ENCODE results near the gene LIN52.

Gene LIN52

GRCh38 chr14:74231784-74232183 is 147.0 kb downstream of the LIN52 start:
- Mint-ChIP-seq H3K4me3 (no peak overlapping the region), H3K9me3 (no peaks in the 10 kb centered on the region), H3K4me1 (no peaks in the 10 kb centered on the region), H3K36me3 (ENCODE audit: insufficient read depth) (peaks cover 2% of the 10 kb centered on the region), H3K27ac (ENCODE audit: low read depth) (no peak overlapping the region), H3K27me3 (peaks cover 86% of the 10 kb centered on the region)
- ATAC-seq (replicated peaks; ENCODE audit: extremely low read depth, poor library complexity, severe bottlenecking), result no peak
- DNase-seq (ENCODE audit: low spot score in 2 of 2), result no peak

- H3K27me3 Mint-ChIP-seq, result peaks cover 82% of the 10 kb centered on the region
- no peak for DNase-seq (ENCODE audit: low spot score in 2 of 2)
- no peak overlapping the region for H3K27ac Mint-ChIP-seq (ENCODE audit: low read depth)
- no peaks in the 10 kb centered on the region for H3K9me3 Mint-ChIP-seq
- H3K36me3 Mint-ChIP-seq (ENCODE audit: insufficient read depth), result peaks cover 2% of the 10 kb centered on the region
- no peak overlapping the region for H3K4me3 Mint-ChIP-seq
- no peaks in the 10 kb centered on the region for H3K4me1 Mint-ChIP-seq
- no peak for ATAC-seq (replicated peaks; ENCODE audit: extremely low read depth, poor library complexity, severe bottlenecking)
Observed at GRCh38 chr14:74235017-74235416, 150.3 kb downstream of the LIN52 start.

- no peaks in the 10 kb centered on the region for H3K9me3 Mint-ChIP-seq
- peaks cover 19% of the 10 kb centered on the region for H3K4me1 Mint-ChIP-seq
- H3K27ac Mint-ChIP-seq (ENCODE audit: low read depth), result no peak overlapping the region
- no peak for DNase-seq (ENCODE audit: low spot score in 2 of 2)
- H3K4me3 Mint-ChIP-seq, result no peak overlapping the region
- ATAC-seq (replicated peaks; ENCODE audit: extremely low read depth, poor library complexity, severe bottlenecking), result no peak
- H3K27me3 Mint-ChIP-seq, result peaks cover 88% of the 10 kb centered on the region
- H3K36me3 Mint-ChIP-seq (ENCODE audit: insufficient read depth), result peaks cover 2% of the 10 kb centered on the region
Observed at GRCh38 chr14:74237441-74237840, 152.7 kb downstream of the LIN52 start.

GRCh38 chr14:74238974-74239847 is 154.5 kb downstream of the LIN52 start, which contains the start of gene VSX2:
Gene VSX2 (plus strand): TSS chr14:74239449. CDS start chr14:74239562, 113 bp downstream.
- Mint-ChIP-seq H3K27me3 (peaks cover 89% of the 10 kb centered on the region), H3K4me1 (peaks cover 19% of the 10 kb centered on the region), H3K27ac (ENCODE audit: low read depth) (no peak within 1 kb of the TSS), H3K36me3 (ENCODE audit: insufficient read depth) (peaks cover 2% of the 10 kb centered on the region), H3K9me3 (no peaks in the 10 kb centered on the region), H3K4me3 (peak within 1 kb of the TSS; percentile 65)
- ATAC-seq (replicated peaks; ENCODE audit: extremely low read depth, poor library complexity, severe bottlenecking) (no peak), DNase-seq (ENCODE audit: low spot score in 2 of 2) (no peak)

GRCh38 chr14:74239848-74240793 is 155.4 kb downstream of the LIN52 start:
- DNase-seq (ENCODE audit: low spot score in 2 of 2) (no peak), ATAC-seq (replicated peaks; ENCODE audit: extremely low read depth, poor library complexity, severe bottlenecking) (no peak)
- Mint-ChIP-seq H3K9me3 (no peaks in the 10 kb centered on the region), H3K27ac (ENCODE audit: low read depth) (no peak overlapping the region), H3K36me3 (ENCODE audit: insufficient read depth) (peaks cover 4% of the 10 kb centered on the region), H3K27me3 (peaks cover 89% of the 10 kb centered on the region), H3K4me1 (peaks cover 19% of the 10 kb centered on the region), H3K4me3 (peak overlapping the region; percentile 65)

GRCh38 chr14:74240794-74241651 is 156.3 kb downstream of the LIN52 start:
- Mint-ChIP-seq H3K27me3 (peaks cover 95% of the 10 kb centered on the region), H3K27ac (ENCODE audit: low read depth) (no peak overlapping the region), H3K36me3 (ENCODE audit: insufficient read depth) (peaks cover 4% of the 10 kb centered on the region), H3K4me1 (peaks cover 19% of the 10 kb centered on the region), H3K9me3 (no peaks in the 10 kb centered on the region), H3K4me3 (peak overlapping the region; percentile 65)
- ATAC-seq (replicated peaks; ENCODE audit: extremely low read depth, poor library complexity, severe bottlenecking) (peak; percentile 18), DNase-seq (ENCODE audit: low spot score in 2 of 2) (no peak)

- H3K36me3 Mint-ChIP-seq (ENCODE audit: insufficient read depth), result peaks cover 4% of the 10 kb centered on the region
- H3K4me3 Mint-ChIP-seq, result peak overlapping the region; percentile 65
Observed at GRCh38 chr14:74241652-74242017, 156.9 kb downstream of the LIN52 start.

GRCh38 chr14:74242021-74242779 is 157.4 kb downstream of the LIN52 start:
- no peak for ATAC-seq (replicated peaks; ENCODE audit: extremely low read depth, poor library complexity, severe bottlenecking)
- DNase-seq (ENCODE audit: low spot score in 2 of 2), result no peak

More at GRCh38 chr14:74241652-74242017, 156.9 kb downstream of the LIN52 start:
- ATAC-seq (replicated peaks; ENCODE audit: extremely low read depth, poor library complexity, severe bottlenecking) (no peak), DNase-seq (ENCODE audit: low spot score in 2 of 2) (no peak)
- no peak overlapping the region for H3K27ac Mint-ChIP-seq (ENCODE audit: low read depth)
- H3K9me3 Mint-ChIP-seq, result no peaks in the 10 kb centered on the region
- peaks cover 19% of the 10 kb centered on the region for H3K4me1 Mint-ChIP-seq
- peaks cover 95% of the 10 kb centered on the region for H3K27me3 Mint-ChIP-seq

GRCh38 chr14:74242780-74243042 is 158.0 kb downstream of the LIN52 start:
- Mint-ChIP-seq H3K4me3 (no peak overlapping the region), H3K27me3 (peaks cover 95% of the 10 kb centered on the region), H3K4me1 (peaks cover 19% of the 10 kb centered on the region), H3K27ac (ENCODE audit: low read depth) (no peak overlapping the region), H3K36me3 (ENCODE audit: insufficient read depth) (peaks cover 4% of the 10 kb centered on the region), H3K9me3 (no peaks in the 10 kb centered on the region)
- ATAC-seq (replicated peaks; ENCODE audit: extremely low read depth, poor library complexity, severe bottlenecking) (no peak), DNase-seq (ENCODE audit: low spot score in 2 of 2) (no peak)

More at GRCh38 chr14:74242021-74242779, 157.4 kb downstream of the LIN52 start:
- no peaks in the 10 kb centered on the region for H3K9me3 Mint-ChIP-seq
- H3K4me3 Mint-ChIP-seq, result peak overlapping the region; percentile 65
- no peak overlapping the region for H3K27ac Mint-ChIP-seq (ENCODE audit: low read depth)
- H3K27me3 Mint-ChIP-seq, result peaks cover 95% of the 10 kb centered on the region
- peaks cover 19% of the 10 kb centered on the region for H3K4me1 Mint-ChIP-seq
- peaks cover 4% of the 10 kb centered on the region for H3K36me3 Mint-ChIP-seq (ENCODE audit: insufficient read depth)

GRCh38 chr14:74243051-74243450 is 158.3 kb downstream of the LIN52 start:
- no peak for ATAC-seq (replicated peaks; ENCODE audit: extremely low read depth, poor library complexity, severe bottlenecking)
- DNase-seq (ENCODE audit: low spot score in 2 of 2), result no peak
- Mint-ChIP-seq H3K4me1 (peaks cover 19% of the 10 kb centered on the region), H3K4me3 (no peak overlapping the region), H3K36me3 (ENCODE audit: insufficient read depth) (peaks cover 4% of the 10 kb centered on the region), H3K27ac (ENCODE audit: low read depth) (no peak overlapping the region), H3K27me3 (peaks cover 95% of the 10 kb centered on the region), H3K9me3 (no peaks in the 10 kb centered on the region)

GRCh38 chr14:74244115-74244514 is 159.4 kb downstream of the LIN52 start:
- Mint-ChIP-seq H3K4me3 (no peak overlapping the region), H3K9me3 (no peaks in the 10 kb centered on the region), H3K27ac (ENCODE audit: low read depth) (no peak overlapping the region), H3K27me3 (peaks cover 95% of the 10 kb centered on the region), H3K4me1 (peaks cover 19% of the 10 kb centered on the region), H3K36me3 (ENCODE audit: insufficient read depth) (peaks cover 4% of the 10 kb centered on the region)
- ATAC-seq (replicated peaks; ENCODE audit: extremely low read depth, poor library complexity, severe bottlenecking) (no peak), DNase-seq (ENCODE audit: low spot score in 2 of 2) (no peak)

Measured in central memory CD8-positive, alpha-beta T cell (primary cell).